ENCODE measurements around the gene CXCL16. TPM values are rescaled to one million over a fixed set of nuclear protein-coding genes. Genes with fewer than 3 reads are reported as not detected.

The CXCL16 gene
- total and polyA plus RNA-seq, 10 of the 15 experiments (the other 5 are each of a cell fraction or from before 2014, with no cell fraction given) = 0.15 to 2.2 (median 0.65) TPM

GRCh38 chr17:4724650-4725049, 15.1 kb downstream of the CXCL16 start:
- SMC1A ChIA-PET (ENCODE audit: uncharacterized antibody, unreplicated experiment) = interaction anchor here (1.3 kb wide), 1 partner anchor 12 kb away, joined by 4 read pairs; no protein-coding TSS in a partner anchor
- in situ Hi-C loops (cut with MboI) = no loop called here
- no peaks in the 10 kb centered on the region for H3K79me2 ChIP-seq (ENCODE audit: control insufficient read depth, insufficient read depth, low read length)

More at GRCh38 chr17:4724650-4725049, 15.1 kb downstream of the CXCL16 start:
- POLR2A ChIA-PET = interaction anchor here (1.4 kb wide), 1 partner anchor 23 kb away, joined by 3 read pairs; no protein-coding TSS in a partner anchor
- Histone ChIP-seq H3K27ac (ENCODE audit: control insufficient read depth, insufficient read depth) (no peak overlapping the region), H3K9ac (ENCODE audit: control insufficient read depth, insufficient read depth, low read length) (no peak overlapping the region), H2AFZ (ENCODE audit: control insufficient read depth, low read depth, low read length) (no peak overlapping the region), H4K20me1 (ENCODE audit: control insufficient read depth, insufficient read depth) (no peaks in the 10 kb centered on the region), H3K4me2 (ENCODE audit: control insufficient read depth, insufficient read depth) (no peak overlapping the region), H3K9me3 (replicated peaks; ENCODE audit: control insufficient read depth, insufficient read depth, low read length) (no peaks in the 10 kb centered on the region), H3K4me1 (ENCODE audit: control insufficient read depth, insufficient read depth, low read length) (peaks cover 5% of the 10 kb centered on the region), H3K4me3 (no peak overlapping the region), H3K27me3 (replicated peaks in 1 of 2; ENCODE audit: control insufficient read depth in 2 of 2, insufficient read depth in 2 of 2, low read length in 1 of 2) (no peaks in the 10 kb centered on the region), H3K36me3 (ENCODE audit: control insufficient read depth in 2 of 2, insufficient read depth in 2 of 2, low read length in 1 of 2) (0 out of 4 replicates have a peak, but pooled peaks cover 0 to 2% of the 10 kb centered on the region in 2 experiments)
- CTCF ChIA-PET = interaction anchor here (1.3 kb wide), 1 partner anchor 11 kb away, joined by 3 read pairs; no protein-coding TSS in a partner anchor
- WGBS (ENCODE audit: insufficient coverage, insufficient replicate concordance, low lambda C conversion rate, missing lambda C conversion rate) = 100% methylated on average over 5 of the region's 5 CpGs
- intact Hi-C loops (cut with micrococcal nuclease; ENCODE audit: unreplicated experiment) = no loop called here
- RAD21 ChIA-PET (ENCODE audit: unreplicated experiment) = no interaction called here
- ATAC-seq (no peak), DNase-seq (ENCODE audit: low read depth, low spot score) (no peak), FAIRE-seq (no peak)
- no TSS peak for BruUV-seq (replicated peaks)
- TF ChIP-seq PKNOX1 (IDR thresholded peaks at IDR 0.05) (no peak), PAX5 (IDR thresholded peaks at IDR 0.05; ENCODE audit: borderline replicate concordance, low read depth, low read length) (no peak), GATAD2B (conservative IDR thresholded peaks at IDR 0.05; ENCODE audit: low read depth) (no peak), ATF2 (IDR thresholded peaks at IDR 0.05; ENCODE audit: low read length) (no peak), FOS (IDR thresholded peaks at IDR 0.05; ENCODE audit: borderline replicate concordance, extremely low read depth, insufficient read length) (no peak), USF2 (IDR thresholded peaks at IDR 0.05; ENCODE audit: borderline replicate concordance, low read depth, low read length) (no peak), IRF3 (IDR thresholded peaks at IDR 0.05) (no peak), FOXM1 (IDR thresholded peaks at IDR 0.05; ENCODE audit: low read depth, low read length) (no peak), POLR2AphosphoS2 (IDR thresholded peaks at IDR 0.05; ENCODE audit: low read depth, low read length) (no peak), SIX5 (IDR thresholded peaks at IDR 0.05; ENCODE audit: low read depth, low read length, severe bottlenecking) (no peak), ZBTB4 (CRISPR knock-in tag; IDR thresholded peaks at IDR 0.05) (no peak), RAD51 (IDR thresholded peaks at IDR 0.05) (no peak), SUZ12 (IDR thresholded peaks at IDR 0.05; ENCODE audit: unreplicated experiment) (no peak)

All from GM12878 (cell line).